IMR-90 (cell line): Measurements from ENCODE around the gene BAZ2B. TPM values are rescaled to one million over a fixed set of nuclear protein-coding genes. Genes with fewer than 3 reads are reported as not detected.

Source experiments
- ATAC-seq: fragments of 200-7000 bp; cut with Tn5 transposase; 2 replicates; pipeline ENCODE4 v1.9.1; 2020; ENCODE audit warnings: low read depth, mild to moderate bottlenecking, moderate library complexity
- BruUV-seq: library from RNA; stranded (reverse); fragments of 400-500 nt; replicated peaks from 2 replicates; lab custom pipeline; 2021; lab: Mats Ljungman, UMichigan
- CTCF ChIA-PET: fragments of 300-600 bp; formaldehyde crosslinking; extraction: SDS; loops from one replicate; lab custom pipeline; 2021; ENCODE audit warnings: antibody characterized with exemption; lab: Yijun Ruan, JAX
- POLR2A ChIA-PET: fragments of 300-600 bp; sonication (Branson Sonifier 250); formaldehyde crosslinking; loops from one replicate; lab custom pipeline; 2022; ENCODE audit warnings: antibody characterized with exemption; ENCODE audit not compliant: unreplicated experiment; lab: Charles Lee
- DNase-seq: peaks from one replicate; pipeline ENCODE4 v3.0.0; 2013
- H2AFZ ChIP-seq: replicated peaks from 2 replicates; pipeline ENCODE3; 2013; ENCODE audit warnings: low read length, mild to moderate bottlenecking; ENCODE audit not compliant: poor library complexity
- H2AK5ac ChIP-seq: 2 replicates; pipeline ENCODE4 v1.6.1; 2013; ENCODE audit warnings: low read depth, low read length, inconsistent platforms
- H2AK9ac ChIP-seq: replicated peaks from 2 replicates; pipeline ENCODE3; 2013; ENCODE audit warnings: mild to moderate bottlenecking, low read depth, low read length, moderate library complexity; ENCODE audit not compliant: poor library complexity
- H2BK120ac ChIP-seq: 2 replicates; pipeline ENCODE4 v1.6.1; 2013; ENCODE audit warnings: low read depth, low read length, inconsistent platforms
- H2BK15ac ChIP-seq: 3 replicates; pipeline ENCODE4 v1.6.1; 2013; ENCODE audit warnings: low read depth, low read length, inconsistent platforms
- H2BK20ac ChIP-seq: 2 replicates; pipeline ENCODE4 v1.6.1; 2013; ENCODE audit warnings: low read depth, mild to moderate bottlenecking, inconsistent platforms, low read length, moderate library complexity
- H2BK5ac ChIP-seq: 2 replicates; pipeline ENCODE4 v1.6.1; 2013; ENCODE audit warnings: mild to moderate bottlenecking, low read depth, low read length, inconsistent platforms; ENCODE audit not compliant: poor library complexity, severe bottlenecking
- H3K14ac ChIP-seq: replicated peaks from 2 replicates; pipeline ENCODE4 v1.6.1; 2013; ENCODE audit warnings: low read depth, low read length, inconsistent platforms
- H3K18ac ChIP-seq: 2 replicates; pipeline ENCODE4 v1.6.1; 2013; ENCODE audit warnings: low read depth, low read length, control low read depth
- H3K23ac ChIP-seq: 2 replicates; pipeline ENCODE4 v1.6.1; 2013; ENCODE audit warnings: low read depth, low read length, inconsistent platforms
- H3K27ac ChIP-seq: 2 replicates; pipeline ENCODE4 v1.5.1; 2013; ENCODE audit warnings: mild to moderate bottlenecking, control low read depth, low read length; ENCODE audit not compliant: insufficient read depth
- H3K27me3 ChIP-seq: 2 replicates; pipeline ENCODE4 v1.6.1; 2013; ENCODE audit warnings: low read length; ENCODE audit not compliant: control insufficient read depth, insufficient read depth
- H3K36me3 ChIP-seq: 2 replicates; pipeline ENCODE4 v1.6.1; 2013; ENCODE audit warnings: low read length, mixed read lengths; ENCODE audit not compliant: control insufficient read depth, insufficient read depth
- H3K4ac ChIP-seq: 2 replicates; pipeline ENCODE4 v1.6.1; 2013; ENCODE audit warnings: low read depth, low read length, inconsistent platforms
- H3K4me1 ChIP-seq: 2 replicates; pipeline ENCODE4 v1.6.1; 2013; ENCODE audit warnings: low read length, mixed read lengths; ENCODE audit not compliant: control insufficient read depth, insufficient read depth
- H3K4me2 ChIP-seq: 2 replicates; pipeline ENCODE4 v1.6.1; 2013; ENCODE audit warnings: low read depth, mild to moderate bottlenecking, control low read depth, low read length, moderate library complexity
- H3K4me3 ChIP-seq: 2 replicates; pipeline ENCODE4 v1.5.1; 2013; ENCODE audit warnings: low read depth, mild to moderate bottlenecking, control low read depth, low read length, moderate library complexity; ENCODE audit not compliant: insufficient read depth
- H3K56ac ChIP-seq: 2 replicates; pipeline ENCODE4 v1.6.1; 2013; ENCODE audit warnings: low read length, inconsistent platforms; ENCODE audit not compliant: insufficient read depth; ENCODE audit errors: extremely low read depth
- H3K79me1 ChIP-seq, 2 experiments: 2 replicates each; pipeline ENCODE4 v1.6.1; 2013; ENCODE audit warnings: low read length in 2 of 2, inconsistent platforms in 1 of 2, low read depth in 1 of 2
- H3K9ac ChIP-seq: 2 replicates; pipeline ENCODE4 v1.6.1; 2013; ENCODE audit warnings: low read depth, low read length, control low read depth
- H3K9me1 ChIP-seq: 2 replicates; pipeline ENCODE4 v1.6.1; 2013; ENCODE audit warnings: low read length, inconsistent platforms; ENCODE audit not compliant: insufficient read depth
- H3K9me3 ChIP-seq: 2 replicates; pipeline ENCODE4 v1.6.1; 2013; ENCODE audit warnings: low read length; ENCODE audit not compliant: control insufficient read depth, insufficient read depth
- H4K20me1 ChIP-seq: 2 replicates; pipeline ENCODE4 v1.6.1; 2013; ENCODE audit warnings: low read length, inconsistent platforms; ENCODE audit not compliant: insufficient read depth
- H4K5ac ChIP-seq: 2 replicates; pipeline ENCODE4 v1.6.1; 2013; ENCODE audit warnings: mild to moderate bottlenecking, low read depth, low read length, control low read depth
- H4K8ac ChIP-seq, 2 experiments: 2 replicates each; pipeline ENCODE4 v1.6.1; 2013; ENCODE audit warnings: low read depth in 2 of 2, low read length in 2 of 2, control low read depth in 1 of 2, inconsistent platforms in 1 of 2
- H4K91ac ChIP-seq: 2 replicates; pipeline ENCODE4 v1.6.1; 2013; ENCODE audit warnings: low read depth, low read length, inconsistent platforms; ENCODE audit not compliant: insufficient read depth
- CEBPB ChIP-seq: IDR thresholded peaks from 2 replicates; pipeline ENCODE4 v1.6.1; 2012; ENCODE audit warnings: low read depth, low read length, improper control_type of control experiment
- RAD21 ChIP-seq: IDR thresholded peaks from 2 replicates; pipeline ENCODE4 v1.6.1; 2012; ENCODE audit warnings: low read length, improper control_type of control experiment
- dilution Hi-C: fragments of 300-500 bp; cut with HindIII; formaldehyde crosslinking; loops from one replicate; pipeline ENCODE4 v1.14.3; 2018; ENCODE audit warnings: low sequenced_read_pairs; ENCODE audit not compliant: unreplicated experiment
- in situ Hi-C: fragments of 300-500 bp; cut with MboI; formaldehyde crosslinking; loops from 3 replicates; pipeline ENCODE4 v1.14.3; 2019; ENCODE audit warnings: low sequenced_read_pairs, inconsistent platforms, mixed read lengths
- intact Hi-C: fragments of 100-400 bp; cut with micrococcal nuclease; formaldehyde crosslinking; loops from 2 replicates; pipeline ENCODE4 v1.10.0; 2022
- polyA plus RNA-seq, 3 experiments: library from polyadenylated mRNA; depleted of rRNA; stranded (reverse); fragments of >200 nt; gene quantifications; 2 replicates each; pipeline ENCODE4 v1.2.3, GENCODE V29; 2012; ENCODE audit warnings: low replicate concordance in 1 of 3
- total RNA-seq: library from RNA; depleted of rRNA; stranded (reverse); fragments of >200 nt; gene quantifications from 2 replicates; pipeline ENCODE4 v1.2.3, GENCODE V29; 2012

BAZ2B gene
- total and polyA plus RNA-seq, 2 of the 4 experiments (the other 2 are of a cell fraction), result 8.9 to 42.1 TPM

- H3K4me1 ChIP-seq, result no peaks in the 10 kb centered on the region
- dilution Hi-C loops (no loop called here), in situ Hi-C loops (no loop called here), intact Hi-C loops (no loop called here)
- no peak overlapping the region for H3K4ac ChIP-seq
- H3K79me1 ChIP-seq, result no peaks in the 10 kb centered on the region
- H2BK5ac ChIP-seq, result no peak overlapping the region
- H3K9me1 ChIP-seq, result no peaks in the 10 kb centered on the region
- no peak overlapping the region for H3K18ac ChIP-seq
- H2BK20ac ChIP-seq, result no peak overlapping the region
- H4K20me1 ChIP-seq, result no peaks in the 10 kb centered on the region
- H2BK15ac ChIP-seq, result no peak overlapping the region
- no peak for ATAC-seq
- H4K91ac ChIP-seq, result no peak overlapping the region
- H2AK5ac ChIP-seq, result no peak overlapping the region
- H3K36me3 ChIP-seq, result no peaks in the 10 kb centered on the region
- DNase-seq, result no peak
- H3K23ac ChIP-seq, result no peak overlapping the region
- H3K9me3 ChIP-seq, result no peaks in the 10 kb centered on the region
- H3K4me3 ChIP-seq, result no peak overlapping the region
- H3K4me2 ChIP-seq, result no peak overlapping the region
- no peak overlapping the region for H2AFZ ChIP-seq
- H2AK9ac ChIP-seq, result no peak overlapping the region
- POLR2A ChIA-PET, result no interaction called here
- CTCF ChIA-PET, result no interaction called here
- no peak overlapping the region for H3K27ac ChIP-seq
- H3K56ac ChIP-seq, result no peak overlapping the region
- no peak overlapping the region for H3K14ac ChIP-seq
- TF ChIP-seq RAD21, result no peak
- peak; percentile 64 for TF ChIP-seq CEBPB
- no peak overlapping the region for H4K8ac ChIP-seq
- no peak overlapping the region for H2BK120ac ChIP-seq
- H3K27me3 ChIP-seq, result no peaks in the 10 kb centered on the region
- no peak overlapping the region for H4K5ac ChIP-seq
- H3K9ac ChIP-seq, result no peak overlapping the region
- no TSS peak for BruUV-seq
Measured at GRCh38 chr2:159298967-159299366, 317.4 kb downstream of the BAZ2B start.
